HG02678 (cell line): ENCODE data around the gene PACSIN2.
"Not testable (repeated sequence)": the region's sequence is repeated elsewhere in the genome, so short reads cannot be mapped to it uniquely, and the experiment has no call there.

Source experiments
- ATAC-seq: cut with Tn5 transposase; IDR thresholded peaks from one replicate; pipeline ENCODE4 v1.9.1; 2021; ENCODE audit warnings: mild to moderate bottlenecking, moderate library complexity; ENCODE audit not compliant: unreplicated experiment

PACSIN2 gene

DNA sequence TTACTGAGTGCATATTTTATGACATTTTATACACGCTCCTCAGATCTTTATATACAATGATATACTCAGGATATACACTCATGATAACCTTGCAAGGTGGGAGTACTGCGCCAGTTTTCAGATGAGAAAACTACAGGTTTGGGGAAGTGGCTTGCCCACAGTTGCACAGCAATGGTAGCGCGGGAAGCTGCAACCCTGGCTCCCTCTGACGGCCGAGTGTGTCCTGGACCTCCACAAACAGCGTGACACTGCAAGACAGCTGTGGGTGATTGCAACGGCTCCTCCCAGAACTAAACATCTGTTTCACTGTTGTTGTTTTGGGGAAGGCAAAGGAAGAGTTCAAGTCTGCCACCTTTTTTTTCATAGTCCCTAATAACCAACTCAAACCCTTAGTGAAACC is 47.0 kb downstream of the PACSIN2 start:
- no peak for ATAC-seq

DNA sequence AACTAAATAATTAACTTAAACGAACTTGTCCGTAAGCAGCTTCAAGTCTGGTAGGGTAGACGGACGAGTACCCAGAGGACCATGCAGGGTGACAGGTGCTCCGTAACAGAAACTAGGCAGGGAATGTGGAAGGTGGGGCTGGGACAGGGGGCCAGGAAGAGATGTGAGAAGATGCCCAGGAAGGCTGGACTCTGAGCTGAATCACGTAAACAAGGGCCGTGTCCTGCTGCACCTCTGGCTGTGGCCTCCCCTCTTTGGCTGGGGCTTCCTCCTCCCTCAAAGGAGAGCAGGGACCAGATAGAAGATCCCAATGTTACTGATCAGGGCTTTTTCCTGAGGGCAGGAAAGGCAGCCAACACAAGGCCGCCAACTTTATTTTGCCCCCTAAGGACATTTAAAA is 47.9 kb downstream of the PACSIN2 start:
- no peak for ATAC-seq

DNA sequence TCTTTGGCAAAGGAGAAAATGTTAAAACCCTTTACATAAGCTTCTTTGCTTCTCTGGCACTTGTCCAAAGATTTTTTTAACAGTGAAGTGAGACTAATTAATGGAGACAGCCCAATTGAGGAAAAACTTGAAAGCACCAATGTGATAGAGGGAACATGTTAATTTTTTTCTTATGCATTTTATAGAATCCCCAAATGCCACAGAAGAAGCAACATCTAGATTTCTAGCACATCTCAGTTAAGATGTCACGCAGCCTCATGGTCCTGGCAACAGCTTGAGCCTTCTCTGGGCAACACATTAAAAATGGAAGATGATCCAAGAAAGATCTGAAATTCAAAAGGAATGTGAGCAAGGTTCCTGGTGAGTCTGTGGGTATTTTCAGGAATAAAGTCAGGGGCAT is 48.5 kb downstream of the PACSIN2 start:
- no peak for ATAC-seq

DNA sequence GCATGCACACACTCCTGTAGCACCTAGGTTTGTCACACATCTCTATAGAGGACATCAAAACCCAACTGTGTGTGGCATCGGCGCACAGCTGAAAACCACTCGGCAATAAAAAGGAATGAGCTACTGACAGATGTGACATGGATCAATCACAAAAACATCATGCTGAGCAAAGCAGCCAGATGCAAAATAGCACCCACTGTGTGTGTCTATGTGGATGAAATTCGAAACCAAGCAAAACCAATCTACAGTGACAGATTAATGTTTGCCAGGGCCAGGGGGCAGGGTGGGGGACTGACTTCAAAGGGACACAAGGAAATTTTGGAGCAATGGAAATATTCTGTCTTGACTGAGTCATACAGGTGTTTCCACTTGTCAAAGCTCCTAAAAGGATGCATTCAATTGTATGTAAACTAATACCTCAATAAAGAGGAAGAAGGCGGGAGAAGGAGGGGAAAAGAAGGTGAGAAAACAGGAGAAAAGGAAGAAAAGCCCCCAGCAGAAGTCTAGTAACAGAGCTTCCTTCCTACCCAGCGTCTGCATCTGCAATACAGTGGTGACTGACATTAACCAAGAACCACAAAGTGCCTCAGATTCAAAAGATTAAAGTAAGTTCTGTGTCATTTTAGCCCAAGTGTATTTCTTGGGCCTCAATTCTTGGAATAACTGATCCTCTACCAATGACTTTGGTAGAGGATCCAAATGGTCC is 49.8 kb downstream of the PACSIN2 start:
- peak; percentile 53 for ATAC-seq

DNA sequence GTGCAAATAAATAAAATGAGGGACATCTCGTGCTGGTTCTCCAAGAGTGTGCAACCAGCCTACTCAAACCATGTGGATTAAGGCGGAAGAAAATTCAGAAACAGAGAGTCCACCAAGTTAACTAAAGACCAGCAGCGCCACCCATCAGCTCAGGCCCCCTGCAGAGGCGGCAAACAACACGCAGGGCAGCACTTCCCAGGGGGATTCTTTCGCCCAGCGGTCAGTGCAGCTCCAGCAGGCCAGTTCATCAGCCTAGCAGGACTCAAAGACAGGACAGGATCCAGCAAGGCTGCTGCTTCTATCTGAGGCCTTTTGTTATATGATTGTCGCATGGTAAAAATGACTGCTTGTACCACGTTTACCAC is 51.7 kb downstream of the PACSIN2 start:
- ATAC-seq, result no peak

DNA sequence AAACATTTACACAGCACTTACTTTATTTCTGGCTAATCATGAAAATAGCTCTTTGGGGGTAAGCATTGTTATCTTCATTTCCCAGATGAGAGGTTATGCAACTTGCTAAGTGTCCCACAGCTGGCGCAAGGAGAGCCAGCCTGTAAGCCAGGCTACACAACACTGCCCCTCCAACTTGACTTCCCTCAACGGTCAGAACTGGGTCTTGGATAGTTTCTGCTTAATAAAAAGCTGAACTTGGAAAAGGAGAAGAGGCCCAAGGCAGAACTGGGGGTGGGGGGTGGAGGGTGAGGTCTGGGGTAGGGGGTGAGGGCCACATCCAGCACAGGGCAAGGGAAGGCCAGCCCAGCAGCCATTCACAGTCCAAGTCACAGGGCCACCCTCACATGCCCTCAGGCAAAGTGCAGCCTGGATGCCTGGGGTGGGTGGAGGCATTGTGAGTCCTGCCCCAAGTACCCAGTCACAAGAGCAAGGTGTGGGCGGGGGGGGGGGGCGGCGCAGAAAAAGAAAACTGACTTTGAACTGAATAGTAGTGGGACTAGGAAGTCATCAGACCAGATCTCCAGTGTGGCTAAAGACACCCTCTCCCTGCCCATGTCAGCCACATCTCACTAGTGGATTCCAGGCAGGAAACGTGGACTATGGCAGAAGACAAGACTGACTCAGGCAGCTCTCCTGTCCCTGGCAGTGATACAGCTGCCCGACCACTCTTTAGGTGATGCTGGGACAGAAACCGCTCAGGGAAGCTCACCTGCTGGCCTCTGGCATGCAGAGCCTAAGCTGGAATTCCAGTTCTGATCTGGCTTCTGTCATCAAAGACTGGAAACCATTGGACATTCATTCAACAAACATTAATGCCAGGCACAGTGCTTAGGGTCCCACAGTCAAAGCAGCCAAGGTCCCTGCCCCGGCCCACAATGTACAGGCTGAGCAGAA is 52.4 kb downstream of the PACSIN2 start:
- ATAC-seq, result no peak

DNA sequence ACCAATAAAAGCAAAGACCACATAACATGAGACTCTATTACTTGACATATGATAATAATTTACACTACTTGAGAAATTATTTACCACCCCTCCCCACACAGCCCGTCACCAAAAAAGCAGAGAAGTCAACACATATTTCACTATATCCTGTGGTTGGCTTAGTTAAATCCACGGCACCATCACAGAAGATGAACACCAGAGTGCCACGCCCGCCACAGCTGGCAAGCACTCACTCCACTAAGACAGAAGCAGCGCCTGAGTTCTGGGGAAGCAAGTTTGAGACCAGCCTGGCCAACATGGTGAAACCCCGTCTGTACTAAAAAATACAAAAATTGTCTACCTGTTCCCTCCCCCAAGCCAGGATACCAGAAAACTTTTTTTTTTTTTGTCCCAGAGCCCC is 53.1 kb downstream of the PACSIN2 start:
- ATAC-seq, result no peak

DNA sequence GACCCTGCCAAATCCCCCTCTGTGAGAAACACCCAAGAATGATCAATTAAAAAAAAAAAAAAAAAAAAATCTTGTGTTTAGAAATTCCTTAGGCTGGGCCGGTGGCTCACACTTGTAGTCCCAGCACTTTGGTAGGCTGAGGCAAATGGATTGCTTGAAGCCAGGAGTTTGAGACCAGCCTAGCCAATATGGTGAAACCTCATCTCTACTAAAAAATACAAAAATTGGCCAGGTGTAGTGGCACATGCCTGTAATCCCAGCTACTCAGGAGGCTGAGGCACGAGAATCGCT is 53.6 kb downstream of the PACSIN2 start:
- not testable (repeated sequence) for ATAC-seq

DNA sequence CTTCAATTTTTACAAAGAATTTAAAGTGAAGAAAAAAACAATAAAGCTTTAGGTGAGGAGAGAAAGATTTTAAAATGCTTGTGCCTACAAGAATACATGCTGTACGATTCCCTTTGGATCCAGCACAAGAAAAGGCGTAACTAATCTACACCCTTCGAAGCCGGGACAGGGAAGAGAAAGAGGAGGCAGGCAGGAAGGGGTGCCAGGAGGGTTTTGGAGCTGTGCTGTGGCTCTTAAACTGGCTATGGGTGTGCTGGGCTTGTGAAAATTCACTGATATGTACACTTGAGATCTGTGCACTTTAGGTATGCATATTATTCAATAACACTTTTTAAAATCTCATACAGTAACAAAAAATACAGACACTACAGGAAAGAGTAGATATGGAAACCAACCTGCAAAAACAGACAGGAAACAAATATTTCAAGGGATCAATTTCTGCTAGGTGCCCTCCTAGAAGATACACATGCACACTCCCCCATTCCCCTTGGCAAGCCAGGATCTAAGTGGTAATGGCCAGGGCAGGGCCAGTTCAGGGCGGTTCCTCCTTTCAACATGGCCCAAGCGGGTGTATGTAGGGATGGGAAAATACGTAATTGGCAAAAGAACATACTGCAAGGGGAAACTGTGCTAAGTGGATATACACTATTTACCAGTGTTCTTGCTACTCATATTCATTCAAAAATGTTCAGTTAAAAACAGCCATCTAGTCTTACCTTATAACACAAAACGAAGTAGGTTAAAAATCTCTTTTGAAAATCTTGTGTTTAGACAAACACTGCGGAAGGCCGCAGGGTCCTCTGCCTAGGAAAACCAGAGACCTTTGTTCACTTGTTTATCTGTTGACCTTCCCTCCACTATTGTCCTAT is 54.2 kb downstream of the PACSIN2 start:
- ATAC-seq, result no peak

DNA sequence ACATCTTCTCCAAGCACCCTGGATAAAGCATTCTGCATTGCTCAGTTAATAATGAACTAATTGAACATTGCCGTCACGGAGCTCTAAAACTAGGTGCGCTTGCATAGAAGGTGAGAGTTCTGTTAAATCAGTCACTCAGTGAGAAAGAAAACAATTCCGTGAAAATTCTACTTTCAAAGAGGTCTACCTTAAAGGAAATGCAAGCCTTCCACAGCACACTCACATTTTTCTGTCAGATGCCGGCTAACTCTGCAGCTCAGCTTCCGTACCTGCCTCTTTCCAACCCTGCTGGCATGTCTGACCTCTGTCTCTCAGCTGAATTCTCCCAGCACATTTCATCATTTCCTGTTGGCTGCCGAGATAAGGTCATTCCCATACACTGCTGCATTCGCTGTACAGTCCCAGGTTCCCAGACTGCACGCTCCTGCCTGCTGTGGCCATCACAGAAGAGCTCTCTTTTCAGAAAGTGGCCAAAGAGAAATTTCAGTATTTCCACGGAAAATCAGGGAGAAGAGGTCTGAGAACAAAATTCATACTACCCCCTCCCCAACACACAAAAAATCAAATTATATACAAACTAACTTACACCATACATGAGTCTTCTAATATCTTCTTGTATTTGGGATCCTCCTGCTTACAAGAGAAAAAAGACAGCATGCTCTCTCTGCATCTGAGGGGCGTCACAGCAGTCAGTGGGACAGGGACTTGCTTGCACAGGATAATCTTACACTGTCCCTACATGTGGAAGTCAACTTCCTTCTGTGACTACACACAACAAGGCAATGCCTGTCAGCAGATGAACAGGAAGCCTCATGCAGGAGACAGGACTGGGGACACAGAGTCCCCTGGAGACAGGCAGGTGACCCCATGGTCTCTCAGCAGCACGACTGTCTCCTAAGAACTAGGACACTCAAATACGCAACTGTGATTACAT is 55.1 kb downstream of the PACSIN2 start:
- no peak for ATAC-seq

DNA sequence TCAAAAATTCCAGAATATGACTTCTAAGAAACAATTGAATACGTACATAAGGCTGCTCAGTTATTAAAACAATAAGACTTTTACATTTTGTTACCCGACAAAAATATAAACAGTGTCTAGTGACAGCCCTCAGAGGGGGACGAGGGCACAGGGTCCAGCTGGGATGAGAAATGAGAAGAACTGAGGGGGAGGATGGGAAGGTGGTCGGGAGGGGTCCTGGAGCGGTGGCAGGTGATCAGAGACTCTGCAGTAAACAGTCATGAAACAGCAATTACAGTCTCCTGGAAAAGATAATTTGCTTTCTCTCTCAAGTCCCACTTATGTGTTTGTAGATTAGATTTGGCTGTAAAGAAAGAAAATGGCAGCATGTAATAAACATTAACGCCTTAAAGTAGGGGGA is 56.0 kb downstream of the PACSIN2 start:
- ATAC-seq, result no peak

DNA sequence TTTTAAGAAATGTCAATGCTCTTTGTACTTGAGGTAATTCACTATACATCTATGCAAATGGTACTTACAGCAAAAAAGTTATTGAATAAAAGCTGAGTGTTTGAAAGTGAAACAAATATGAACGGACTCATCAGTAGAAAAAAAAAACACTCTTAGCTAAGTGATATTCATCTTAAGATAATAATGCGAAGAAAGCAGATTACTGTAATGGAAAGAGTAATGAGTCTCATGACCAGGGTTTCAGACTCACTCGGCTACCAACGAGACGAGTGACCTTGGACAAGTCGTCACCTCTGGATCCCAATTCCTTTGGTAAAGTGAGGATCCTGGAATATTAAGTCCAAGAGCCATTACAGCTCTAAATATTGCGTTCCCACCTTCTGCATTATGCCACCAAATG is 57.0 kb downstream of the PACSIN2 start:
- no peak for ATAC-seq

DNA sequence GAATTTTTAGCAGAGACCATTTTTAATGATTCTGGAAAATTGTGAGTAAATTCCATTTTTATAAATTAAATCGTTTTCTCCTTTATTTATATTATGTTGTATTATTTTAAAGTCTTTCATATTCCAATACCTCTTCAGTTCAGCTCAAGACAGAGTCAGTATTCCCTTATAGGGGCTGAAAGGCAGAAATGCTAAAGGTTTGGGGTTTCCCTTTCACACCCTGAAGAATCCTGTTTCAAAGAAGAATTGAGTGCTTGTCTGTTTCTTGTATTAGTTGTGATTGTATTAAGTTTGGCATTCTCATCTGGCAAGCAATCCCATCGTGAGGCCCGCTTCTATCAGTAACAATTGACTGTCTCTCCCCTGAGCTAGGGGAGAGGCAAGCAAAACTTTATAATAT is 57.4 kb downstream of the PACSIN2 start:
- ATAC-seq, result no peak

DNA sequence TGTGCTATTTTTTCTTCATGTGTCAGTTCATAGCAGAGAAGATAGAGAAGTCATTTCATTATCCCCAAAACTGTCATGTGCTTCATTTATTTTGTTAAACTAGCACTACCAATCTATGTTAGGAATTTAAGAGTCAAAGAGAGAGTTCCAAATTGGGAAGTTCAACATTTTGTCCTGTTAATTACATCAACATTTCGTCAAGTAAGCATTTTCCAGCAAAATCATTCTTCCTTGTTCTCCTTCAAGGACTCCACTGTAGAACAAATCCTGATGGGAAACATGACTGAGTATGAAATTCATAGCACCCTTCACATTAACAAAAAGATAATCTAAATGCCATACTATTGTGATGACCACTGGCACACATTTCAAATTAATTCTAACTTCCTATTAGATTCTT is 59.1 kb downstream of the PACSIN2 start:
- ATAC-seq, result no peak

DNA sequence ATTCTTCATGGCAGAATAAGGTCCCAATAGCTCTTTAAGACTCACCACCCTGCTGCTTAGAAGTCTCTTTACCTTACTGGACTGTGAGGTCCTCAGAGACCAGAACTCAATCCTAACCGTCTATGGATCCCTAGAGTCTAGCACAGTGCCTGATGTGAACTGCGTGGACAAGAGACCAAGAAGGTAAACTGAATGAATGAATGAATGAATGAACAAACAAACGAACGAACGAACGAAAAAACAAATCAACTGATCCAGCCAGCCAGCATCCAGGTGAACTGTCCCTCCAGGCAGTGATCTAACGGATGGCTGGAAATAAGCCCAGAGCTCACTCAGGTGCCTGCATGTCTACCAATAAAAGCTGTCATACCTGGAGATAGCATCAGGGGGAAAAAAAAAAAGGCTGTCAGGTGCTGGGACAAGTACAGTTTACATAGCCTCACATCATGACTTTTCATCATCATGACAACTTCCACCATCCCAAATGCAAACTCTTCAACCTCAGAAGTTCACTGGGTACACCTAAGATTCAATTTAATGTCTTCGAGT is 59.8 kb downstream of the PACSIN2 start:
- no peak for ATAC-seq

DNA sequence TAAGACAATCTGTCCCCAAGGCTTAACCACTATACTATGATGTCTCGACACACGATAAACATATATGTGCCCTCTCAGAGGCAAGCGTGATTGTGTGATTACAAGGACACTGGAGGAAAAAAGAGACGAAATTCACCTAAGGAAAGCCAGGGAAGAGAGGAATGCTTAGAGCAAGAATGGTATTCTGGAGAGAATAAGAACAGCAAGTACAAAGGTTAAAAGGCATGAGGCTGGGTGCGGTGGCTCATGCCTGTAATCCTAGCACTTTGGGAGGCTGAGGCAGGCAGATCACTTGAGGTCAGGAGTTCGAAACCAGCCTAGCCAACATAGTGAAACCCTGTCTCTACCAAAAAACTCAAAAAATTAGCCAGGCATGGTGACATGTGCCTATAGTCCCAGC is 61.2 kb downstream of the PACSIN2 start:
- ATAC-seq, result not testable (repeated sequence)

DNA sequence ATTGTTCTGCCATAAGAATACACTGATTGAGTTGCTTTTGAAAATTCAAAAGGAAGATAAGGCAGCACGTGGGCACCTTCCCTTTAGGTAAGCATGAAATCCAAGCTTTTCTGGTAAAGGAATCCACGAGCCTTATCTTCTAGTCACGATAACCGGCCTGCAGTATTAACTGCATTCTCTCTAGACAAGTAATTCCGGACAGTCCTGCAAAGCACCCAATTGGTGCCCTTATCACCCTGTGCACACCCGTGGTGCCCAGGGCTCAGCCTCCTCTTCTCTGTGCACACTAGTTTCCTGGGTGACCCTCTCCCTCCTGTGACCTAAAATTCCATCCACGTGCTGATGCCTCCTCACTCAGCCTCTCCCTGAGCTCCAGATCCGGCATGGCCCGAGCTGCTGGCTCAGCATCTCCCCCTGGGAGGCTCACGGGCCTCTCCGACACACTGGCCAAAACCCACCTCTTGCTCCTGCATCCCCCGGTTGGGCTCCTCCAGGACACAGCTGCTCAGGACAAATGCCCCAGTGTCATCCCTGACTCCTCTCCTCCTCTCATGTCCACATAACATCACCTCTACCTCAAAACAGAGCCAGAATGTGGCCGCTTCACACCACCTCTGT is 63.7 kb downstream of the PACSIN2 start:
- ATAC-seq, result no peak

DNA sequence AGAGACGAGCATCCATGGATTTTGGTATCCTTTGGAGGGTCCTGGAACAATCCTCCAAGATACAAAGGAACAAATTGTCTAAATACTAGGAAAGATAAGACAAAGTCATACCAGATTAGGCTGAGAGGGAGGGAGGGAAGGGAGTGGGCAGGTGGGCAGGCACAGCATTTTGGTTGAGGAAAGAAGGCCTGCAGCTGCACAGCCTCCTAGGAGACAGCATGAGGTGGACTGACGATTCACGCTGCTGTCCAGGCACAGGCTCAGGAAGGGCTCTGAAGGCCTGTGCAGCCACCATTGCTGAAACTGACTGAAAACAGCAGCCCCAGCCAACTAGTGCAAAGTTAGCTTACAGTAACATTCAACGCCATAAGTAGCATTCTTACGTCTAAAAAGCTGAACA is 64.7 kb downstream of the PACSIN2 start:
- no peak for ATAC-seq

DNA sequence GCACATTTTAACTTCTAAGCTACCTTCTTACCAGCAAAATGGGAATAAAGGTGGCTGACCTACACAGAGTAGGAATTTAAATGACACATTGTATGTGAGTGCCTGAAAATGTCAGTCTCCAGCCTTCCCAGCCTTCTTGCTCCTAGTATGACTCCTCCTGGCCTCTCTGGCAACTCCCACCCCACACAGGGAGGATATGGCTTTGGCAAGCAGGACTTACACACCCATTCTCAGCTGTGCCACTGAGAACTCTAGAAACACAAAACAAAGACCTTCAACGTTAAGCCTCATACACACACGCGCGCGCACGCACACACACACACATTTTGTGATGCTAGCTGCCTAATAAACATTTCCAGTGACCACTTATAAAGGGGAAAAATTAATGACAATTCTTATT is 65.8 kb downstream of the PACSIN2 start:
- no peak for ATAC-seq

DNA sequence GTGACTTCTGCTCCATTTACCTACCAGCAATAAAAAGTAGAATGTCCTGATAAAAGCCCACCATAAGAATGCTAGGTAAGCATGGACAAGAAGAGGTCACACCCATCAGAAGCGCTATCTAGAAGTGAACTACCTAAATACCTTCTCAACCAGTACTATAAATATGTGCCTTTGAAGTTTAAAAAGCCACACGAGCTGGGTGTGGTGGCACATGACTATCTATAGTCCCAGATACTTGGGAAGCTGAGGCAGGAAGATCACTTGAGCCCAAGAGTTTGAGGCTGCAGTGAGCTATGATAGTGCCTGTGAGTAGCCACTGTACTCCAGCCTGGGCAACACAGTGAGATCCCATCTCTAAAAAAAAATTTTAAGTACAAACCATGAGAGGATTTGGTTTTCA is 66.7 kb downstream of the PACSIN2 start:
- ATAC-seq, result no peak
